AG04449 (cell line): ENCODE data around the gene EPHA1.

Experiments used
- CTCF ChIA-PET: fragments of 350-600 bp; formaldehyde crosslinking; extraction: SDS; loops from one replicate; lab custom pipeline; 2021; ENCODE audit warnings: antibody characterized with exemption; lab: Yijun Ruan, JAX
- POLR2A ChIA-PET: fragments of 400-600, 350-600 bp; formaldehyde crosslinking; extraction: SDS; loops from one replicate; lab custom pipeline; 2020; ENCODE audit warnings: antibody characterized with exemption, inconsistent platforms; lab: Yijun Ruan, JAX
- DNase-seq: peaks from one replicate; pipeline ENCODE4 v3.0.0-alpha.2; 2010; ENCODE audit warnings: low read depth, low spot score
- H3K4me3 ChIP-seq: 2 replicates; pipeline ENCODE4 v1.5.1; 2011; ENCODE audit warnings: low read depth, mild to moderate bottlenecking, control low read depth, low read length
- TF ChIP-seq, protein P1 (sequence below): IDR thresholded peaks from one replicate; pipeline ENCODE4 v1.5.1; 2011; ENCODE audit warnings: mild to moderate bottlenecking, moderate library complexity, low read length, control low read depth, inconsistent platforms; ENCODE audit not compliant: insufficient read depth; ENCODE audit errors: missing control alignments

Gene EPHA1

DNA sequence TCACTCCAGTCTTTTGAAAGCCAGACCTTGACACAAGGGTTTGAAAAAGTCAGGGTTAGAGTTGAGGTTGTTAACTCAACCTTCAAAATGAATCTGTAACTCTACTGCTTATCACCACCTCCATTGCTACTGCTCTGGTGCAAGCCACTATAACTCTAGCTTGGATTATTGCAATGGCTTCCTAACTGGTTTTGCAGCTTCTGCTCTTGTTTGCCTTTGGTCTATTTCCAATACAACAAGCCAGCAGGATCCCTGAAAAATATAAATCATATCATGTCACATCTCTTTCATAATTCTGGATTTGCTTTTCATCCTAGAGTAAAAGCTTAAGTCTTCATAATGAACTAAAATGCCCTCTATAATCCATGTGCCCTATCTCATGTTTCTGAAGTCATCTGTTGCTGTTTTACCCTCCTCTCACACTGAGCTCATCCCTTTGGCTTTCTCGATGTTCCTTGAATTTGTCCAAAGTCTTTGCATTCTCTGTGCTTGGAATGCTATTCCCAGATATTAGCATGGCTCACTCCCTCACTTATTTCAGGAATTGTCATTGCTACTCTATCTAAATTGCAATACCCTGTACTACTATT, 45.5 kb upstream of the EPHA1 start:
- TF ChIP-seq, protein P1, sequence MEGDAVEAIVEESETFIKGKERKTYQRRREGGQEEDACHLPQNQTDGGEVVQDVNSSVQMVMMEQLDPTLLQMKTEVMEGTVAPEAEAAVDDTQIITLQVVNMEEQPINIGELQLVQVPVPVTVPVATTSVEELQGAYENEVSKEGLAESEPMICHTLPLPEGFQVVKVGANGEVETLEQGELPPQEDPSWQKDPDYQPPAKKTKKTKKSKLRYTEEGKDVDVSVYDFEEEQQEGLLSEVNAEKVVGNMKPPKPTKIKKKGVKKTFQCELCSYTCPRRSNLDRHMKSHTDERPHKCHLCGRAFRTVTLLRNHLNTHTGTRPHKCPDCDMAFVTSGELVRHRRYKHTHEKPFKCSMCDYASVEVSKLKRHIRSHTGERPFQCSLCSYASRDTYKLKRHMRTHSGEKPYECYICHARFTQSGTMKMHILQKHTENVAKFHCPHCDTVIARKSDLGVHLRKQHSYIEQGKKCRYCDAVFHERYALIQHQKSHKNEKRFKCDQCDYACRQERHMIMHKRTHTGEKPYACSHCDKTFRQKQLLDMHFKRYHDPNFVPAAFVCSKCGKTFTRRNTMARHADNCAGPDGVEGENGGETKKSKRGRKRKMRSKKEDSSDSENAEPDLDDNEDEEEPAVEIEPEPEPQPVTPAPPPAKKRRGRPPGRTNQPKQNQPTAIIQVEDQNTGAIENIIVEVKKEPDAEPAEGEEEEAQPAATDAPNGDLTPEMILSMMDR, result no peak

DNA sequence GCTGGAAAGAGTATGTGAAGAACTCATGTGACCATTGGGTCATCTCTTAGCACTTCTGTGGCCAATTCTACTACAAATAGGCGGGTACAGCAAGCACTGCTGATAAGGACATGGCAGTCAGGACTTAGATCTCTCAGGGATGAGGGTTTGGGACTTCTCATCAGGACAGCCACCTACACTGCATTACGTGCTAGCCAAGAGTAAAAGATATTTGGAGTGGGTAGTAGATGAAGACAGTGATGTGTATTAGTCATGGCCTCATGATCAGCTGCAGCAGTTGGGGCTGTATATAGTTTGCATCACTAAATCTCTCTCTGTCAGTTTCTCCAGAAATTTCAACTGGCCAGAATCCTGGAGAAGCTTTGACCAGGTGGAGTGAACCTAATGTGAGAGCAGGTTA, 43.8 kb upstream of the EPHA1 start:
- TF ChIP-seq, protein P1, result no peak
- POLR2A ChIA-PET, result interaction anchor here (0.5 kb wide), 1 partner anchor 58 kb away, joined by 3 read pairs; no protein-coding TSS in a partner anchor
- CTCF ChIA-PET, result interaction anchor here (0.9 to 2.3 kb wide), 5 partner anchors 13 to 212 kb away, joined by 3 to 5 read pairs (median 3); no protein-coding TSS in a partner anchor
- no peak overlapping the region for H3K4me3 ChIP-seq
- no peak for DNase-seq

More for the DNA sequence above, 45.5 kb upstream of the EPHA1 start:
- CTCF ChIA-PET, result interaction anchor here (0.8 to 3.6 kb wide), 2 partner anchors 43 to 214 kb away, joined by 3 to 12 read pairs; no protein-coding TSS in a partner anchor
- no peak overlapping the region for H3K4me3 ChIP-seq
- POLR2A ChIA-PET, result no interaction called here
- no peak for DNase-seq

DNA sequence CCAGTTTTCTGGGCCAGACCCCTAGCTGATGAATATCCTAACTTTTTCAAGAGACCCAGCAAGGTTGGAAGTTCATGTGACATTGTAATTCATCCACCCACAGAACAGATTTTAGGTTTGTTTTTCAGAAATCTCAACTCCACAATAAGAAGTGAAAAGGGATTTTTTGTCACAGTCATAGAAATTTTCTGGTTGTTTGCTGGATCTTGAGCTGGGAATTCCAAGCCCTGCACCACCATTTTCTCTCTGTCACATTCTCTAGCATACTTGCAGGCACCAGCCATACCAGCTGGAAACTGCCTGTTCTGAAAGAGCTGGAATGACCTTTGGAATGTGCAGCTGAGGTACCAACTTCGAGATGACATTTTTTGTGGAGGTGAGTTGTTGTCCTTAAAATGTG, 43.1 kb upstream of the EPHA1 start:
- no peak overlapping the region for H3K4me3 ChIP-seq
- TF ChIP-seq, protein P1, result no peak
- ChIA-PET CTCF (interaction anchor here (0.9 to 2.3 kb wide), 4 partner anchors 12 to 211 kb away, joined by 3 to 5 read pairs (median 4); no protein-coding TSS in a partner anchor), POLR2A (no interaction called here)
- no peak for DNase-seq

DNA sequence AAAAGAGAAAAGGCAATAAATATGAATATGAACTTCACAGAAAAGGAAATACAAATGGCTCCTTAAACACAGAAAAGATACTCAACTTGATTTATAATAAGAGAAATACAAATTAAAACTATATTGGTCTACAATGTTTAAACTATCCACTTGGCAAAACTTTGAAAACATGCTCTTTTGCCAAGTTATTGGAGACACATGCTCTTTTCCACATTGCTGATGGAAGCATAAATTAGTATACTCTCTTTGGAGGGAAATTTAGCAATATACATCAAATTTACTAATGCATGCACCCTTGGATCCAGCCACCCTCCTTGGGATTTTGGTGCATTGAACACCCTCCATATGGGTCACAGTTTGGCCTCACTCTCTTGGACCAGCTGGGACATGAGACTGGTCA, 42.5 kb upstream of the EPHA1 start:
- no peak for DNase-seq
- no peak overlapping the region for H3K4me3 ChIP-seq
- TF ChIP-seq, protein P1, result no peak
- ChIA-PET POLR2A (no interaction called here), CTCF (interaction anchor here (1.7 to 2.3 kb wide), 3 partner anchors 11 to 39 kb away, joined by 4 to 5 read pairs (median 4); no protein-coding TSS in a partner anchor)

DNA sequence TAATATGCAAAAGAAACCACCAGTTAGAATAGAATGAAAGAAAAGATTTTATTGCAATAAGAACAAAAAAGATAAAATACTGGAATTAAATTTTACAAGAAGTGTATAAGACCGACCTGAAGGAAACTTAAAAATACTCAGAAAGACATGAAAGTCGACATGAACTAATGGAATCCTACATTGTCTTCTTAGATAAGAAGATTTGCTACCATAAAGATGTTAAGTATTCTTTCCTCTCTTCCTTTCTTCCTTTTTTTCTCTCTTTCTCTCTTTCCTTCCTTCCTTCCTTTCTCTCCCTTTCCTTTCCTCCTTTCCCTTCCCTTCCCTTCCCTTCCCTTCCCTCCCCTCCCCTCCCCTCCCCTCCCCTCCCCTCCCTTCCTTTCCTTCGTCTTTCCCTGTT, 41.1 kb upstream of the EPHA1 start:
- POLR2A ChIA-PET, result no interaction called here
- TF ChIP-seq, protein P1, result no peak
- CTCF ChIA-PET, result interaction anchor here (1.1 to 1.7 kb wide), 2 partner anchors 10 to 33 kb away, joined by 3 to 4 read pairs; no protein-coding TSS in a partner anchor
- no peak for DNase-seq
- H3K4me3 ChIP-seq, result no peak overlapping the region

DNA sequence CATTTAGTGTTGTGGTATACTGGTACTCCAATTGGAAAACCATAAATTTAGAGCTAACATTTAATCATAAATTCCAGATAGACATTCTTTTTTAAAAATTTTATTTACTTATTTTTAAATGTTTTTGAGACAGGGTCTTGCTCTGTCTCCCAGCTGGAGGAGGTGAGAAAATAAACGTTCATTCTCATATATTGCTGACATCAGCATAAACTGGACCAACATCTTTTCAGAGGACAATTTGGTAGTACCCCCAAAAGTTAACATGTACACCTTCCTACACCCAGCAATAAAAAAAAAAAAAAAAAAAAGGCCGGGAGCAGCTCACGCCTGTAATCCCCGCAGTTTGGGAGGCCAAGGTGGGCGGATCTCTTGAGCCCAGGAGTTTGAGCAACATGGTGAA, 39.8 kb upstream of the EPHA1 start:
- TF ChIP-seq, protein P1, result no peak
- ChIA-PET POLR2A (no interaction called here), CTCF (interaction anchor here (0.6 to 1.7 kb wide), 2 partner anchors 16 to 31 kb away, joined by 3 to 6 read pairs; no protein-coding TSS in a partner anchor)
- H3K4me3 ChIP-seq, result no peak overlapping the region
- DNase-seq, result no peak
